ENCODE measurements around the gene MAVS.
"Not testable (repeated sequence)": the region's sequence is repeated elsewhere in the genome, so short reads cannot be mapped to it uniquely, and the experiment has no call there.

MAVS gene

DNA sequence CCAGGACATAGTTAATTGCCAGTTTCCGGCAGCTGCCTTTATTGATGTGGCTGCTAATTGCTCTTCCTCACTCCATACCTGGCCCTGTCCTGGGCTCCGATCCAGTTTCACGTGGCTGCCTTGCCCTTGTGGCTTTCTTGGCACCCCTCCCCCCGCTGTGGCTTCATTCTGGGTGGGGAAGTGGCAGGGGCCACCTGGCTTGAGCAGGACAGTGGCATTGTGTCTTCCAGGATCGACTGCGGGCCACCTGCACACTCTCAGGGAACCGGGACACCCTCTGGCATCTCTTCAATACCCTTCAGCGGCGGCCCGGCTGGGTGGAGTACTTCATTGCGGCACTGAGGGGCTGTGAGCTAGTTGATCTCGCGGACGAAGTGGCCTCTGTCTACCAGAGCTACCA is 10.8 kb downstream of the MAVS start:
- no peak for DNase-seq

DNA sequence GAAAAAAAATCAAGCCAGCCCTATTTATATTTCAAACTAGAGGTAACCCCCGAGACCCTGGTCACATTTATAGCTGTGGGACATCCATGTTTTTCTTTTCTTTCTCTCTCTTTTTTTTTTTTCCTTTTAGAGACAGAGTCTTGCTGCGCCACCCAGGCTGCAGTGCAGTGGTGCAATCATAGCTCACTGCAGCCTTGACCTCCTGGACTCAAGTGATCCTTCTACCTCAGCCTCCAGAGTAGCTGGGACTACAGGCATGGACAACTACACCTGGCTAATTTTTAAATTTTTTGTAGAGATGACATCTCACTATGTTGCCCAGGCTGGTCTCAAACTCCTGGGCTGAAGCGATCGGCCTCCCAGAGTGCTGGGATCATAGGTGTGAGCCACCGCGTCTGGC is 12.1 kb downstream of the MAVS start:
- DNase-seq = no peak

GRCh38 chr20:3861191-3861590 is 14.6 kb downstream of the MAVS start:
- DNase-seq = no peak

DNA sequence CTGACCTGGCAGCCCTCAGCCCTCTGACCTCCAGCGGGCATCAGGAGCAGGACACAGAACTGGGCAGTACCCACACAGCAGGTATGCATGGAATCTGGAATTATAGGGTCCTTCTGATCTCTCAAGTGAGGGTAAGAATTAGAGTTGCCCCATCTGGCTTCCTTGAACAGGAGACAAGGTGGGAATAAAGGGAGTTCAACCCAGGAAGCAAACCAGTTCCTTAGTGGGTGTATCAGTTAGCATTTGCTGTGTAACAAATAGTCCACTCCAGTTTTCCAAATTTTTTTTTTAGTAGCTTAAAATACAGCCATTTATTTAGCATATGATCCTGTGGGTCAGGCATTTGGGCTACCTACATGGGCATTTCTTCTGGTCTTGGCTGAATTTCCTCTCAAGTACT is 15.7 kb downstream of the MAVS start:
- DNase-seq = no peak

DNA sequence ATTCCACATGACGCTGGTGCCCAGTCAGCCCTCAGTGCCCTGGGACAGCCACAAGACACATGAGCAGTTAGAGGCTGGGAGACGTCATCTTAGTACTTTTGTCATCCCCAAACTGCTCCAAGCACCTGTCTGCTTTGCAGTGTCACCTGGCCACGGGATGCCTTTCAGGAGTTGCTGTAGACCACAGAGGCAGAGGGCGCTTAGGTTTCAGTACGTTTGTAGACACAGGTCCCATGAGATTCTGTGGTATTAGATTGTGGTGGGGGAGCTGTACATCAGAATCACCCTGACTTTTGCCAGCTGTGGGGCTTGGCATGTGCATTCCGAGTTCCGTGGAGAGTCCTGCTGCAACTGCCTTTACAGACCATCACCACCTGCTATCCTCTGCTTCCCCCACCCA is 16.7 kb downstream of the MAVS start:
- no peak for DNase-seq

- no peak for DNase-seq
Measured at GRCh38 chr20:3864518-3864917, 17.9 kb downstream of the MAVS start.

DNA sequence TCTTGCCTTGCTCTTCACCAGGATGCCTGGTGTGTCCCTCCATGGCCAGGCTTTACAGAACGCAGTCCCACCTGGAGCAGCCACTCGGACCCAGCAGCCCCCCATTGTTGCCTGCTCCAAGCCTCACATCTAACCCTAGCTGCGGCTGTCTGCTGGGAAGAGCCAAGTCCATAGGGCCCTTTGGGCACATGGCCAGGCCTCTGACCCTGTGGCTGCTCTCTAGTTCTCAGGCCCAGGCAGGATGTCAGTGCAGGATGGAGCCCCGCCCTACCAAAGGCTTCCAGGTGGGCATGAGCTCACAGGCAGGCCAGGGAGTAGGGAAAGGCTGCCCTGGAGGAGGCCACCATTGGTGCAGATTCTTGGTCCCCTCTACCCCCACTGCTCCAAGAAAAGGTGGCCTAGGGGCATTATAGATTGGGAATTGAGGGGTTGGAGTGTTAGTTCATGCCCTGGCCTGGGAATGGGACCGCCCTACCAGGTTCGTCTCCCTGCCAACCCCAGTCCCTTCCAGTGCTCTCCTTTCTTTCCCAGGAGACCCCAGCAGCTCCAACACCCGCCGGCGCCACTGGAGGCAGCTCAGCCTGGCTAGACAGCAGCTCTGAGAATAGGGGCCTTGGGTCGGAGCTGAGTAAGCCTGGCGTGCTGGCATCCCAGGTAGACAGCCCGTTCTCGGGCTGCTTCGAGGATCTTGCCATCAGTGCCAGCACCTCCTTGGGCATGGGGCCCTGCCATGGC is 18.7 kb downstream of the MAVS start:
- no peak for DNase-seq

- DNase-seq = no peak
Measured at GRCh38 chr20:3865887-3866407, 19.3 kb downstream of the MAVS start.

DNA sequence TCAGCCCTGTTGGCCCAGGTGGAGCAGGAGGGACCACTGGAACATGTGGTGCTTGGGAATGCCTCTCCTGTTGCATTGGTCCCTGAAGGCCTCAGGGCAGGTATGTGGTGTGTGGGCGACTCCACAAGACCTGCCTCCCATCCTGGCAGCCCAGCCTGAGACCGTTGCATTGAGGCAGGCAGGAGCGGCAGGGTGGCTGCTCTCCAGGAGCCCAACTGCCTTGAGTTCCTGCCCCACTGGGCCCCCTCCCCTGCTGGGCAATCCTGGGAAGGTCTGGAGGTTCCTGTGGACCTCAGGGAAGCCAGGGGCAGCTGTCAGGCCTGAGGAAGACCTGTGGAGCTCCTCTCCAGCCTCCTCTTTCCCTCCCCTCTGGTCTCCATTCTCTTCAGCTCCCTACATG is 19.8 kb downstream of the MAVS start:
- no peak for DNase-seq

GRCh38 chr20:3867802-3868201 is 21.2 kb downstream of the MAVS start:
- DNase-seq = no peak

- DNase-seq = no peak
Measured at GRCh38 chr20:3869839-3870634, 23.4 kb downstream of the MAVS start.

DNA sequence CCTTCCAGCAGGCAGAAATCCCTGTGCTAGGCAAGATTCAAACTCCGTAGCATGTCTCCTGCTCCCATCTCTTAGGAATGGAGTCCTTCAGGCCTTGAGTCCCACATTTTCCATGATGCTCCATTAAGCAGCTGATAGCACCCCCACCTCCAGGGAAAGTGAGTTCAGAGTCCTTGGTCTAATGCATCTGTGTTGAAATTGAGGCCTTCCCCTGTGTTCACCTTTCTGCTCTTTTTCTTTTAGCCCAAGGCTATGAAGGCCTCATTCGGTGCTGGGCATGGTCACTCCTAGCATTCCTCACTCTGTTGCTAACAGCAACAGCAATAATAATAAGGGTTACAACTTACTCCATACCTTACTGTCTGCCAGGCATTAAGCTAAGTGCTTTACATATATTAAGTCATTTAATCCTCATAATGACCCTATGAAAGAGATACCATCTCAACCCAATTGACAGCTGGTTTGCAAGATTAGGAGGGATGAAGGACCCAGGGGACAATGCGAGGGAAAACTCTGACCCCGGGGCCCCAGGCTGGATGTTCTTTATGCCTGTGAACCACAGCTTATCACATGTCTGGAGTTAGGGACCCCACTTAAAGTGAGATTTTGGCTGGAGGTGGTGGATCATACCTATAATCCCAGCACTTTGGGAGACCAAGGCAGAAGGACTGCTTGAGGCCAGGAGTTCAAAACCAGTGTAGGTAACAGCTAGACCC is 25.1 kb downstream of the MAVS start:
- DNase-seq = no peak

DNA sequence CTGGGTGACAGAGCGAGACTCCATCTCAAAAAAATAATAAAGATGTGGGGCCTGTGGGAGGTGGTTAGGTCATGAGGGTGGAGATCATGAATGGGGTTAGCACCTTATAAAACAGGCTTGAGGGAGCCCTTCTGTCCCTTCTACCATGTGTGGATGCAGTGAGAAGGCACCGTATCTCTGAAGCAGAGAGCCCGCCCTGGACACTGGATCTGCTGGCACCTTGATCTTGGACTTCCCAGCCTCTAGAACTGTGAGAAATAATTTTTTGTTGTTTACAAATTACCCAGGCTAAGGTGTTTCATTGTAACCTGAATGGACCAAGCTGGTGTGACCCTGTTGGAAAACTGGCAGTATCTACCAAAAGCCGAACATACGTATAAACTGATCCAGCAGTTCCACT is 26.9 kb downstream of the MAVS start:
- no peak for DNase-seq

DNA sequence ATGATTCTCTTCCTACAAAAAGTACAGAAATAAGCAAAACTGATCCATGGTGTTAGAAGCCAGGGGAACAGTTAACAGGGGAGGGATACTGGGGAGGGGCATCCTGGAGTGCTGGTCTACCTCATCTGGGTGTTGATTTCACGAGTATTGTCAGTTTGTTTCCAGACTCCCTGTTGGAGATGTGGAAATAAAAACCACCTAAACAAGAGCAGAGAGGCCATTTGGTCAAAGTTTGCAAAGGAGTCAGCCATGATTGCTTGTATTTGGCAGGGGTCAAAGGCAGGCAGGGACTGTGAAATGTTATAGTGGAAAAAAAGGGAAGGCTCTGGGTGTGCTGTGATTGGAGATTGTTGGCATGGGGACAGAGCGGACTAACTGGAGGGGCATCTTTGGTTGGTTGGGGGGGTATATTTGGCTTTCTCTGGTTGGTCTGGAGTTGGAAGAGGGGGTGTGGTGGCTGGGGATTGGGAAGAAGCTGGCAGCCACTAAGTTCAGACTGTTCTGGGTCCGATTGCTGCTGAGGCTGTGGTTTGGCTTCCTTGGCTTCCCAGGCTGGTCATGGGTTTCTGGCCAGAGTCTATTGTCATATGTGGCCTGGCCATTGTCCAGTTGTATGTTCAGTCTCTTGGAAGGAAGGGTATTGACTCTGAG is 27.7 kb downstream of the MAVS start:
- DNase-seq = no peak

DNA sequence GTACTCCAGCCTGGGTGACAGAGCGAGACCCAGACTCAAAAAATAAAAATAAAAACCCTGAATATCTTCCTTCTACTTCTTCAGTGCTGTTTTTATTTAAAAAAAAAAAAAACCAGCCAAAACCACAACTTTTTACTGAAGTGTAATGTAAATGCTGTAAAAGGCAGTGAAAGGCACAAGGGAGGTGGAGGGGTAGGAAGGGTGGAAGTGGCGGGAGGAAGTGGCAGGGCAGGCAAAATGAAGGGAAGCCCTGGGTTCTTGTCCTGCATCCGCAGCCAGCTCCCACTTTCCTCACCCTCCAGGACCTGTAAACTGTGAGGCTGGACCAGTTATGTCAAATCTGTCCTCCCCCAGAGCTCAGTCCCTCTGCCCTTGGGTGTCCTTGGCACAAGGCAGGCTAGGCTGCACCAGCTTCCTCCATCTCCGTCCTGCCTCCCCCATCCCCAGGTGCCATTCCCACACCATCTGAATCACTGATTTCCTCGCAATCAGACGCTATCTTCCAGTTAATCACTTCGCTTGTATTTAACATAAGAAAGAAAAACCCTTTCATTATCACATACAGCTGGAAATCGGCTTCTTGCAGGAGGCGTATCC is 28.8 kb downstream of the MAVS start:
- DNase-seq = no peak

GRCh38 chr20:3876000-3876399 is 29.4 kb downstream of the MAVS start:
- DNase-seq = no peak

- DNase-seq = no peak
Measured at GRCh38 chr20:3876676-3877075, 30.0 kb downstream of the MAVS start.

- not testable (repeated sequence) for DNase-seq
Measured at GRCh38 chr20:3878921-3879274, 32.3 kb downstream of the MAVS start.

GRCh38 chr20:3885715-3886114 is 39.1 kb downstream of the MAVS start:
- DNase-seq = no peak

DNA sequence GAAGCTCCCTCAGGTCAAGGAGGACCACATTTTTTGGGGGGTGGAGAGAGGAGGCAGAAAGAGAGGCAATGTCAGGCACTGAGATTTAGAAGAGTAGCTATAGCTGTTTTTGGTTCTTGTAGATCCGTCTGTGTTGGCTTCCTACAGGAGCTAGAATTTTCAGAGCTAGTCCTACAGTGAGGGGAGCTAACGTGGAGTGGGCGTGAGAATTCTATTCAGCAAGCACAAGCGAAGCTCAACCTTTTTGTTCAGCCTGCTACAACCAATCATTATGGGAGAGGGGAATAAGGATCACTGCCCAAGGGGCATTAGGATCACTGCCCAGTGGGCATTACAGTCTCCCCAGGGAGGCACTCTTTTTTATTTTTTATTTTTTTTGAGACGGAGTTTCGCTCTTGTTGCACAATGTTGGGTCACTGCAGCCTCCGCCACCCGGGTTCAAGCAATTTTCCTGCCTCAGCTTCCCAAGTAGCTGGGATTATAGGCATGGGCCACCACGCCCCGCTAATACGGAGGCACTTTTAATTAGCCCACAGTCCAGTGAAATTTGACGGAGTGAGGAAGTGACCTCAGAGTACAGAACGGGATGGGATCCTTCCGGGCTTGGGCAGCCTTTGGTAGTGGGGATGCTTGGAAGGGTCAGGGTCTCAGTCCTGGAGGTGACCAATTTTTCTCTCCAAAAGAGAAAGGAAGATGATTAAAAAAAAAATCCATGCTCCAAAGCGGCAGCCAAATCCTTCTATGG is 41.4 kb downstream of the MAVS start:
- DNase-seq = no peak

DNA sequence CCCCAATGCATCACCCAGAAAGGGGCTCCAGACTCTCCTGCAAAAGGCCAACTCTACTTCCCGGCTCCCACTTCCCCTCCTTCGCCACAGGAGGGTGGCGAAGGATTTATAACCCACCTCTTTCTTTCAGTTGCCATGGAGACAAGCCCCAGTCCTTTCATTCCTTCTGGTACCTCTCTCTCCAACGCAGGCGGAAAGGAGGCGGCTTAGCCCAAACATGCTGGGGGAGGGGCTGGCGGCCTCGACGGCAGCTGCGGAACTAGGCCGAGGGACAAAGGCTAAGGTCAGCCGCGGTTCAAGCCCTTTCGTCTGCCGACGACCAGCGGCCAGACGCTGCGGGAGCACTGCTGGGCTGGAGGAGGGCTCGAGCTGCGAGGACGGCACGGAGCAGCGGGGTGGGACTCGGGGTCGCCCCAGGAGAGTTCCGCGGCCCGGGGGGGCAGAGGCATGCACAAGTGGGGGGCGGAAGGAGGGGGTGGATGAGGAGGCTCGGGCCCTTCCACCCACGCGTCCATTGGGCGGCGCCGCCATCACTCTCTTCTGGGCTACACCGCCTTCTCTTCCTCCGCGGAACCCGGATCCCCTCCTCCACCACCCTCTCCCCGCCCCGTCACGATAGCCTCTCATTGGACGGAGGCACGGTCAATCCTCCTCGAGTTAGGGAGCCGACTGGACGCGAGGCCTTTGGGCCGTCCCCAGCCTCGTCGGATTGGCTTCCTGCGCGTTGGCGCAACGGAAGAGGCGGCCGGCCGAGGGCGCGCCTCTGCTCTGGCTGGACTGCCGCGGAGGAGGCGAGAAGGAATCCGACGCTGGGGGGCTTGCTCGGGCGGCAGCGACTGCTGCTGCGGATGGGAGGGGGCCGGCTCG is 42.2 kb downstream of the MAVS start, which contains the start of gene PANK2:
PANK2 (plus strand) TSS at position 766 of the 867 bp plus-strand sequence.
- peak; percentile 94 to 95 for DNase-seq

All from stimulated activated CD4-positive, alpha-beta T cell treated with anti-CD3 and anti-CD28 coated beads, Interleukin-4, amount 100 ng/mL, for 4 hours (primary cell).